ENCODE measurements around the gene TIMM44. TPM values are rescaled to one million over a fixed set of nuclear protein-coding genes. Genes with fewer than 3 reads are reported as not detected.

The TIMM44 gene
- total and polyA plus RNA-seq, 4 donors = 38.4 to 75.8 (median 53.0) TPM

- WGBS, 2 donors = 96 to 98% methylated on average over 10 of the region's 10 CpGs
- ATAC-seq (ENCODE audit: insufficient read depth, low FRiP score) (no peak), DNase-seq (no peak)
Measured at GRCh38 chr19:7932930-7933300, 10.6 kb downstream of the TIMM44 start.

GRCh38 chr19:7932276-7932929, 11.1 kb downstream of the TIMM44 start:
- no peak for ATAC-seq (ENCODE audit: insufficient read depth, low FRiP score)
- Histone ChIP-seq H3K9ac (ENCODE audit: insufficient read depth in 1 of 2, low read length in 2 of 2) (no peak overlapping the region), H3K4me3 (no peak overlapping the region), H3K27me3 (ENCODE audit: control insufficient read depth in 3 of 3, insufficient read depth in 3 of 3, low read length in 2 of 3) (no peaks in the 10 kb centered on the region), H3K27ac (ENCODE audit: low read depth in 1 of 2, low read length in 1 of 2) (no peak overlapping the region), H3K9me3 (ENCODE audit: control insufficient read depth in 4 of 4, insufficient read depth in 3 of 4, low read length in 3 of 4) (no peaks in the 10 kb centered on the region), H3K36me3 (ENCODE audit: control insufficient read depth in 4 of 4, insufficient read depth in 4 of 4, low read length in 4 of 4) (peaks cover 20 to 65% (median 27%) of the 10 kb centered on the region in 4 donors), H3K4me1 (ENCODE audit: control insufficient read depth in 5 of 5, insufficient read depth in 5 of 5, low read length in 5 of 5) (peaks cover 0 to 17% (median 0%) of the 10 kb centered on the region in 5 donors)
- no peak for DNase-seq
- WGBS, 2 donors = 94% methylated on average over 32 of the region's 32 CpGs
- TF ChIP-seq CTCF (IDR thresholded peaks at IDR 0.05; ENCODE audit: control extremely low read depth, extremely low read depth) = no peak

More at GRCh38 chr19:7932930-7933300, 10.6 kb downstream of the TIMM44 start:
- Histone ChIP-seq H3K27ac (ENCODE audit: low read depth in 1 of 2, low read length in 1 of 2) (no peak overlapping the region), H3K27me3 (ENCODE audit: control insufficient read depth in 3 of 3, insufficient read depth in 3 of 3, low read length in 2 of 3) (no peaks in the 10 kb centered on the region), H3K9ac (ENCODE audit: insufficient read depth in 1 of 2, low read length in 2 of 2) (no peak overlapping the region), H3K4me1 (ENCODE audit: control insufficient read depth in 5 of 5, insufficient read depth in 5 of 5, low read length in 5 of 5) (peaks cover 0 to 15% (median 0%) of the 10 kb centered on the region in 5 donors), H3K4me3 (no peak overlapping the region), H3K9me3 (ENCODE audit: control insufficient read depth in 4 of 4, insufficient read depth in 3 of 4, low read length in 3 of 4) (no peaks in the 10 kb centered on the region), H3K36me3 (ENCODE audit: control insufficient read depth in 4 of 4, insufficient read depth in 4 of 4, low read length in 4 of 4) (peaks cover 20 to 67% (median 27%) of the 10 kb centered on the region in 4 donors)
- TF ChIP-seq CTCF (IDR thresholded peaks at IDR 0.05; ENCODE audit: control extremely low read depth, extremely low read depth) = no peak

GRCh38 chr19:7931221-7932061, 12.0 kb downstream of the TIMM44 start:
- H3K27ac ChIP-seq (ENCODE audit: low read depth in 1 of 2, low read length in 1 of 2) = no peak overlapping the region
- ATAC-seq (ENCODE audit: insufficient read depth, low FRiP score) (no peak), DNase-seq (no peak)
- H3K9me3 ChIP-seq (ENCODE audit: control insufficient read depth in 4 of 4, insufficient read depth in 3 of 4, low read length in 3 of 4) = no peaks in the 10 kb centered on the region
- no peak overlapping the region for H3K4me3 ChIP-seq
- TF ChIP-seq CTCF (IDR thresholded peaks at IDR 0.05; ENCODE audit: control extremely low read depth, extremely low read depth) = no peak
- H3K27me3 ChIP-seq (ENCODE audit: control insufficient read depth in 3 of 3, insufficient read depth in 3 of 3, low read length in 2 of 3) = no peaks in the 10 kb centered on the region
- 90 to 92% methylated on average over 36 of the region's 36 CpGs for WGBS, 2 donors
- no peak overlapping the region for H3K9ac ChIP-seq (ENCODE audit: insufficient read depth in 1 of 2, low read length in 2 of 2)
- peaks cover 0 to 19% (median under 1%) of the 10 kb centered on the region in 5 donors for H3K4me1 ChIP-seq (ENCODE audit: control insufficient read depth in 5 of 5, insufficient read depth in 5 of 5, low read length in 5 of 5)
- peaks cover 18 to 63% (median 27%) of the 10 kb centered on the region in 4 donors for H3K36me3 ChIP-seq (ENCODE audit: control insufficient read depth in 4 of 4, insufficient read depth in 4 of 4, low read length in 4 of 4)

Measured in lung (tissue), 12 donors.